ENCODE measurements around the gene TST.

Gene TST

GRCh38 chr22:36964106-36964505 lies 55.1 kb downstream of the TST start:
- intact Hi-C loops (cut with DNase I), result no loop called here

DNA sequence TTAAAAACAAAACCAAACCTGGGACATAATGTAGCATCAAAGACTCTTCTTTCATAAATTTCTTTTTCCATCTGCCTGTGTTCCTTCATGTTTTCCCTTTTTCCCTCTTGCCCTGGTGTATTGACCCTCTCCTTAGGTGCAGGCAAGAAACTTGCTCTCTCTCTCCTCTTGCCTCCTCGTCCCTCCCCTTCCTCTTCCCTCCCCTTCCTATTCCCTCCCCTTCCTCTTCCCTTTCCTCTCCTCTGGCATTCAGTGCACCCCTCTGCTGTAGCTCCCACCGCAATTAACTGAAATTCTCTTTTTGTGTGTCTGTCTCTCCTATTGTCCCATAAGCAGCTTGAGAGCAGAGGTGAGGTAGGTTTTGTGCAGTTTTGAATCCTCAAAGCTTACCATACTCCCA lies 55.9 kb downstream of the TST start:
- no peak for DNase-seq
- intact Hi-C loops (cut with DNase I), result no loop called here

More at GRCh38 chr22:36964106-36964505, 55.1 kb downstream of the TST start:
- no peak for DNase-seq

DNA sequence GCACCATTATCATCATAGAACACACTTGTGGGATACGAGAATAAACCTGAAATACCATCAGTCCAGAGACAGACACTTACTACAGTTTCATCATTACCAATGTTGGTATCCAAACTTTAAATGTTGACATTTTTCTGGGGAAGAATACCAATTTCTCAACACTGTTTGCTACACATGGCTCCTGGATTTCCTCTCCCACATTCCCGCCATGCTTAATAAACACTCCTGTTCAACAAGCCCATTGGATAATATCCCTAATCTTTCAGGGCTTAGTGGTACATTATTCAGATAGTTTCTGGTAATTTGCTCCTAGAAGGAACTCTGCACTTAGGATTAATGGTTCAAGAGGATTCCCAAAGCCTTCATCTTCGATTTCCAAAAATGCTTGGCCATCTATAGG lies 57.6 kb downstream of the TST start:
- DNase-seq, result no peak
- intact Hi-C loops (cut with DNase I), result no loop called here
